Bronchial epithelial cell (primary cell): Measurements from ENCODE around the gene TACR3. TPM values are rescaled to one million over a fixed set of nuclear protein-coding genes. Genes with fewer than 3 reads are reported as not detected.
A peak's percentile ranks its signal among the peaks of the same experiment; 100 is the strongest.
"Not testable (repeated sequence)": the region's sequence is repeated elsewhere in the genome, so short reads cannot be mapped to it uniquely, and the experiment has no call there.

ENCODE experiments used
- DNase-seq: peaks from one replicate; pipeline ENCODE4 v3.0.0-alpha.2; 2010; ENCODE audit warnings: low read depth
- FAIRE-seq: peaks from 2 replicates; lab custom pipeline; 2011; peaks lifted over from hg19 to GRCh38; lab: Jason Lieb, UNC
- H3K27me3 ChIP-seq: 2 replicates; pipeline ENCODE4 v1.5.1; 2011; ENCODE audit warnings: low read length; ENCODE audit not compliant: control insufficient read depth, insufficient read depth
- H3K36me3 ChIP-seq: 2 replicates; pipeline ENCODE4 v1.5.1; 2011; ENCODE audit warnings: low read length; ENCODE audit not compliant: control insufficient read depth, insufficient read depth
- H3K4me3 ChIP-seq: 2 replicates; pipeline ENCODE4 v1.5.1; 2011; ENCODE audit warnings: mild to moderate bottlenecking, low read depth, low read length, control low read depth
- total RNA-seq: library from RNA; depleted of rRNA; stranded (reverse); fragments of >200 nt; gene quantifications from 2 replicates; pipeline ENCODE4 v1.2.1, GENCODE V29; 2014
- TF ChIP-seq, protein P1 (sequence below): IDR thresholded peaks from 2 replicates; pipeline ENCODE4 v1.5.1; 2011; ENCODE audit warnings: mild to moderate bottlenecking, moderate library complexity, low read length, control low read depth, inconsistent platforms; ENCODE audit not compliant: insufficient read depth, severe bottlenecking

The TACR3 gene
- total RNA-seq: not detected in 2 replicates

- FAIRE-seq (no peak), DNase-seq (no peak)
- H3K27me3 ChIP-seq: peaks cover 11% of the 10 kb centered on the region
- TF ChIP-seq, protein P1, sequence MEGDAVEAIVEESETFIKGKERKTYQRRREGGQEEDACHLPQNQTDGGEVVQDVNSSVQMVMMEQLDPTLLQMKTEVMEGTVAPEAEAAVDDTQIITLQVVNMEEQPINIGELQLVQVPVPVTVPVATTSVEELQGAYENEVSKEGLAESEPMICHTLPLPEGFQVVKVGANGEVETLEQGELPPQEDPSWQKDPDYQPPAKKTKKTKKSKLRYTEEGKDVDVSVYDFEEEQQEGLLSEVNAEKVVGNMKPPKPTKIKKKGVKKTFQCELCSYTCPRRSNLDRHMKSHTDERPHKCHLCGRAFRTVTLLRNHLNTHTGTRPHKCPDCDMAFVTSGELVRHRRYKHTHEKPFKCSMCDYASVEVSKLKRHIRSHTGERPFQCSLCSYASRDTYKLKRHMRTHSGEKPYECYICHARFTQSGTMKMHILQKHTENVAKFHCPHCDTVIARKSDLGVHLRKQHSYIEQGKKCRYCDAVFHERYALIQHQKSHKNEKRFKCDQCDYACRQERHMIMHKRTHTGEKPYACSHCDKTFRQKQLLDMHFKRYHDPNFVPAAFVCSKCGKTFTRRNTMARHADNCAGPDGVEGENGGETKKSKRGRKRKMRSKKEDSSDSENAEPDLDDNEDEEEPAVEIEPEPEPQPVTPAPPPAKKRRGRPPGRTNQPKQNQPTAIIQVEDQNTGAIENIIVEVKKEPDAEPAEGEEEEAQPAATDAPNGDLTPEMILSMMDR: no peak
- no peak within 1 kb of the TSS for H3K4me3 ChIP-seq
- no peaks in the 10 kb centered on the region for H3K36me3 ChIP-seq
Measured at GRCh38 chr4:103719830-103720207, at the start of gene TACR3. Gene TACR3, minus strand, starts transcription at chr4:103719985. Its CDS starts 310 bp downstream, at chr4:103719675.

DNA sequence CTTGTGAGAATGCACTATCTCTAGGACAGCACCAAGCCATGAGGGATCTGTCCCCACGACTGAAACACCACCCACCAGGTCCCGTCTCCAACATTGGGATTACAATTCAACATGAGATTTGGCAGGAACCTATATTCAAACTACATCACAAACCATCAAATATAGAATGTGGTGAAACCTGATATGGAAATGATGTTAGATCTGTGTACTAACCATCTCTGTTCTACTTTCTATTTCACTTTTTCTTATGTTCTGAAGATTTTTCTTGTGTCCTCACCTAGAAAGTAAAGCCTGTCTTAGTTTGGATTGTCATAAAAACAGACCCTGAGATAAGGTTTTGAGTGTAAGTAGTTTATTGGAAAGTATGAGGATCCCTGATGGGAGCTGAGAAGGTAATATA is 37.8 kb upstream of the TACR3 start:
- Histone ChIP-seq H3K4me3 (no peak overlapping the region), H3K36me3 (no peaks in the 10 kb centered on the region), H3K27me3 (no peaks in the 10 kb centered on the region)
- no peak for FAIRE-seq
- TF ChIP-seq, protein P1: no peak
- DNase-seq: no peak

DNA sequence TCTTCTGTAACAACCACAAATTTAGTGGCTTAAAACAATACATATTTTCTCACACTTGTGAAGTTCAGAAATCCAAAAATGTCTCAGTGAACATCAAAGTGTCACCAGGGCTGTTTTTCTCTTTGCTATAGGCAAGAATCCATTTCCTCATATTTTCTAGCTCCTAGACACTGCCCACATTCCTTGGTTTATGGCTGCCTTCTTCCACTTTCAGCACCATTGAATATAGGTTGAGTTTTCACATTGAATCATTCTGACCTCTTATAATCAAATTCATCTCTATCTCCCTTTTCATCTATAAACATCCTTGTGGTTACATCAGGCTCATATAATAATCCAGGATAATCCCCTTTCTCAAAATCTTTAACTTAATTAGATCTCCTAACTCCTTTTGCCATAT is 37.0 kb upstream of the TACR3 start:
- Histone ChIP-seq H3K27me3 (no peaks in the 10 kb centered on the region), H3K36me3 (no peaks in the 10 kb centered on the region), H3K4me3 (no peak overlapping the region)
- TF ChIP-seq, protein P1: no peak
- FAIRE-seq: no peak
- DNase-seq: no peak

- peak; percentile 94 for DNase-seq
- TF ChIP-seq, protein P1: no peak
Measured at GRCh38 chr4:103754844-103755243, 35.1 kb upstream of the TACR3 start.

GRCh38 chr4:103753868-103754653 is 34.3 kb upstream of the TACR3 start:
- TF ChIP-seq, protein P1: no peak
- no peak for DNase-seq
- FAIRE-seq: peak; percentile 68
- Histone ChIP-seq H3K36me3 (no peaks in the 10 kb centered on the region), H3K4me3 (no peak overlapping the region), H3K27me3 (no peaks in the 10 kb centered on the region)

More at GRCh38 chr4:103754844-103755243, 35.1 kb upstream of the TACR3 start:
- Histone ChIP-seq H3K4me3 (no peak overlapping the region), H3K27me3 (no peaks in the 10 kb centered on the region), H3K36me3 (no peaks in the 10 kb centered on the region)
- FAIRE-seq: peak; percentile 7

- H3K27me3 ChIP-seq: peaks cover 11% of the 10 kb centered on the region
- FAIRE-seq, H3K4me3 ChIP-seq, H3K36me3 ChIP-seq, DNase-seq: not testable (repeated sequence)
Measured at GRCh38 chr4:103723150-103723549, 3.4 kb upstream of the TACR3 start.
